GM18951 (cell line): ENCODE results near the gene C1QC.
"Not testable (repeated sequence)": the region's sequence is repeated elsewhere in the genome, so short reads cannot be mapped to it uniquely, and the experiment has no call there.

ENCODE experiments used
- POLR2A ChIP-seq: IDR thresholded peaks from 4 replicates; pipeline ENCODE4 v1.6.1; 2011; ENCODE audit warnings: mild to moderate bottlenecking; ENCODE audit not compliant: insufficient read length, insufficient read depth; ENCODE audit errors: extremely low read depth
- in situ Hi-C: fragments of 300-500 bp; cut with MboI; formaldehyde crosslinking; loops from one replicate; pipeline ENCODE4 v1.12.0; 2022; ENCODE audit warnings: low sequenced_read_pairs, mixed read lengths, inconsistent platforms; ENCODE audit not compliant: unreplicated experiment

Gene C1QC

GRCh38 chr1:22666412-22666811 lies 23.0 kb downstream of the C1QC start:
- in situ Hi-C loops: no loop called here
- TF ChIP-seq POLR2A: no peak

GRCh38 chr1:22668840-22669239 lies 25.4 kb downstream of the C1QC start:
- in situ Hi-C loops: not testable (repeated sequence)

- TF ChIP-seq POLR2A: no peak
- in situ Hi-C loops: no loop called here
Measured at GRCh38 chr1:22670352-22670975, 27.0 kb downstream of the C1QC start.

GRCh38 chr1:22671999-22672398 lies 28.6 kb downstream of the C1QC start:
- no peak for TF ChIP-seq POLR2A
- in situ Hi-C loops: no loop called here

- in situ Hi-C loops: no loop called here
- TF ChIP-seq POLR2A: no peak
Measured at GRCh38 chr1:22673486-22674409, 30.3 kb downstream of the C1QC start.

GRCh38 chr1:22674410-22674749 lies 30.9 kb downstream of the C1QC start:
- TF ChIP-seq POLR2A: no peak
- in situ Hi-C loops: no loop called here

- in situ Hi-C loops: not testable (repeated sequence)
Measured at GRCh38 chr1:22676151-22676550, 32.7 kb downstream of the C1QC start.

- TF ChIP-seq POLR2A: no peak
- in situ Hi-C loops: no loop called here
Measured at GRCh38 chr1:22676916-22677583, 33.6 kb downstream of the C1QC start.

GRCh38 chr1:22677931-22678896 lies 34.8 kb downstream of the C1QC start:
- in situ Hi-C loops: no loop called here
- TF ChIP-seq POLR2A: no peak

- TF ChIP-seq POLR2A: no peak
- in situ Hi-C loops: no loop called here
Measured at GRCh38 chr1:22680726-22681125, 37.3 kb downstream of the C1QC start.

GRCh38 chr1:22681556-22682276 lies 38.3 kb downstream of the C1QC start:
- in situ Hi-C loops: no loop called here
- no peak for TF ChIP-seq POLR2A

- in situ Hi-C loops: no loop called here
- TF ChIP-seq POLR2A: no peak
Measured at GRCh38 chr1:22683547-22683946, 40.1 kb downstream of the C1QC start.

- in situ Hi-C loops: no loop called here
- no peak for TF ChIP-seq POLR2A
Measured at GRCh38 chr1:22685591-22686059, 42.2 kb downstream of the C1QC start.
